HepG2 (cell line): ENCODE data around the gene SUV39H2. TPM values are rescaled to one million over a fixed set of nuclear protein-coding genes. Genes with fewer than 3 reads are reported as not detected.

Experiments
- ATAC-seq: fragments of 200-7000 bp; cut with Tn5 transposase; 3 replicates; pipeline ENCODE4 v1.9.1; 2020; ENCODE audit warnings: mild to moderate bottlenecking, moderate library complexity
- BruUV-seq: library from RNA; stranded (reverse); fragments of 400-500 nt; replicated peaks from 2 replicates; lab custom pipeline; 2021; lab: Mats Ljungman, UMichigan
- CTCF ChIA-PET: fragments of 300-600 bp; formaldehyde crosslinking; extraction: SDS; loops from one replicate; lab custom pipeline; 2021; ENCODE audit warnings: low total read pairs, inconsistent platforms, low intra/inter-chr PET ratio; lab: Yijun Ruan, JAX
- POLR2A ChIA-PET: fragments of 350-600 bp; sonication (Branson Sonifier 250); formaldehyde crosslinking; loops from one replicate; lab custom pipeline; 2020; ENCODE audit warnings: antibody characterized with exemption, inconsistent platforms; lab: Yijun Ruan, JAX
- DNase-seq: peaks from one replicate; pipeline ENCODE4 v3.0.0-alpha.2; 2015; ENCODE audit warnings: low spot score
- FAIRE-seq: peaks from 3 replicates; lab custom pipeline; 2011; peaks lifted over from hg19 to GRCh38; lab: Jason Lieb, UNC
- H2AFZ ChIP-seq: one replicate; pipeline ENCODE4 v1.6.1; 2011; ENCODE audit warnings: low read length, inconsistent platforms
- H3K27ac ChIP-seq: fragments of 300-600 bp; 3 replicates; pipeline ENCODE4 v1.8.0; 2011; ENCODE audit warnings: mixed run types, mild to moderate bottlenecking, mixed read lengths, low read length, inconsistent platforms; ENCODE audit not compliant: insufficient read depth; ENCODE audit errors: extremely low read length
- H3K27me3 ChIP-seq, 2 experiments: fragments of 200-600 bp in 1 of 2; 2 replicates in 1 of 2; 3 replicates in 1 of 2; pipeline versions ENCODE4 v1.6.0 to v1.8.0; 2011; ENCODE audit warnings: low read length in 2 of 2, mild to moderate bottlenecking in 2 of 2, moderate library complexity in 2 of 2, inconsistent platforms in 1 of 2; ENCODE audit not compliant: insufficient read depth in 2 of 2, control insufficient read depth in 1 of 2
- H3K36me3 ChIP-seq, 2 experiments: fragments of 200-600 bp in 1 of 2; replicated peaks in 1 of 2; 2 replicates in 1 of 2; 3 replicates in 1 of 2; pipeline versions ENCODE4 v1.5.1 to v1.8.0; 2011; ENCODE audit warnings: low read length in 2 of 2, inconsistent platforms in 1 of 2; ENCODE audit not compliant: insufficient read depth in 2 of 2, control insufficient read depth in 1 of 2
- H3K4me1 ChIP-seq: 2 replicates; pipeline ENCODE4 v1.5.1; 2012; ENCODE audit warnings: low read length, inconsistent platforms; ENCODE audit not compliant: insufficient read depth
- H3K4me2 ChIP-seq: 2 replicates; pipeline ENCODE4 v1.6.0; 2011; ENCODE audit warnings: low read depth, low read length, inconsistent platforms
- H3K4me3 ChIP-seq, 3 experiments: fragments of 200-600 bp in 1 of 3; sonication (generic), shearing (Covaris generic) in 1 of 3; replicated peaks in 1 of 3; 2 replicates each; pipeline ENCODE4 v1.5.1; 2011 to 2016; ENCODE audit warnings: low read length in 3 of 3, inconsistent platforms in 2 of 3, low read depth in 2 of 3, mild to moderate bottlenecking in 2 of 3, control low read depth in 1 of 3, mixed read lengths in 1 of 3; ENCODE audit not compliant: insufficient read depth in 1 of 3
- H3K79me2 ChIP-seq: one replicate; pipeline ENCODE4 v1.6.1; 2011; ENCODE audit warnings: low read length, inconsistent platforms; ENCODE audit not compliant: insufficient read depth
- H3K9ac ChIP-seq: 2 replicates; pipeline ENCODE4 v1.6.0; 2011; ENCODE audit warnings: mild to moderate bottlenecking, low read depth, low read length, inconsistent platforms; ENCODE audit not compliant: insufficient read depth
- H3K9me3 ChIP-seq: 2 replicates; pipeline ENCODE4 v1.5.1; 2012; ENCODE audit warnings: mild to moderate bottlenecking, low read length
- H4K20me1 ChIP-seq: 2 replicates; pipeline ENCODE4 v1.6.0; 2011; ENCODE audit warnings: inconsistent platforms, mild to moderate bottlenecking, low read length, moderate library complexity; ENCODE audit not compliant: insufficient read depth
- AHR ChIP-seq: IDR thresholded peaks from 2 replicates; pipeline ENCODE4 v1.6.1; 2018; ENCODE audit warnings: missing genetic modification reagents, missing compliant biosample characterization
- FOXA3 ChIP-seq: IDR thresholded peaks from 2 replicates; pipeline ENCODE4 v1.6.1; 2016; ENCODE audit warnings: missing genetic modification reagents, missing compliant biosample characterization
- HOXA3 ChIP-seq: sonication (generic); formaldehyde crosslinking; IDR thresholded peaks from 2 replicates; pipeline ENCODE4 v1.5.0; 2020; ENCODE audit warnings: missing genetic modification reagents
- KDM5B ChIP-seq: sonication (generic); formaldehyde crosslinking; IDR thresholded peaks from 2 replicates; pipeline ENCODE4 v1.4.0; 2020; ENCODE audit warnings: missing genetic modification reagents, mild to moderate bottlenecking, borderline replicate concordance
- PREB ChIP-seq: sonication (generic); formaldehyde crosslinking; IDR thresholded peaks from 2 replicates; pipeline ENCODE4 v1.4.0; 2020; ENCODE audit warnings: missing genetic modification reagents
- SMAD9 ChIP-seq: sonication (generic); formaldehyde crosslinking; IDR thresholded peaks from 2 replicates; pipeline ENCODE4 v1.5.1; 2020; ENCODE audit warnings: mild to moderate bottlenecking, missing genetic modification reagents
- SYNCRIP ChIP-seq: fragments of 200-400 bp; formaldehyde crosslinking; IDR thresholded peaks from 2 replicates; pipeline ENCODE4 v1.6.1; 2018; ENCODE audit warnings: mild to moderate bottlenecking, low read depth, low read length; ENCODE audit not compliant: insufficient read depth
- TRIM22 ChIP-seq: fragments of 450-650 bp; IDR thresholded peaks from 2 replicates; pipeline ENCODE4 v1.6.1; 2017
- U2AF1 ChIP-seq: fragments of 200-400 bp; formaldehyde crosslinking; optimal IDR thresholded peaks from 2 replicates; pipeline ENCODE3; 2017; ENCODE audit warnings: mild to moderate bottlenecking, low read depth, low read length
- XBP1 ChIP-seq: sonication (generic); formaldehyde crosslinking; IDR thresholded peaks from 2 replicates; pipeline ENCODE4 v1.5.0; 2020; ENCODE audit warnings: missing genetic modification reagents
- ZFY ChIP-seq: sonication (generic); formaldehyde crosslinking; IDR thresholded peaks from 2 replicates; pipeline ENCODE4 v1.4.0; 2020; ENCODE audit warnings: missing genetic modification reagents
- ZNF12 ChIP-seq: sonication (generic); formaldehyde crosslinking; IDR thresholded peaks from 2 replicates; pipeline ENCODE4 v1.5.0; 2020; ENCODE audit warnings: missing genetic modification reagents
- ZNF224 ChIP-seq: sonication (generic); formaldehyde crosslinking; IDR thresholded peaks from 2 replicates; pipeline ENCODE4 v1.5.0; 2020; ENCODE audit warnings: mild to moderate bottlenecking, missing genetic modification reagents
- ZNF234 ChIP-seq: sonication (generic); formaldehyde crosslinking; conservative IDR thresholded peaks from 2 replicates; pipeline ENCODE4 v1.5.1; 2020; ENCODE audit warnings: mild to moderate bottlenecking, missing genetic modification reagents
- whole genome bisulfite sequencing: methylation state at CpG from one replicate; pipeline ENCODE4 v1.1.6; 2017; ENCODE audit warnings: low lambda C conversion rate; 5-methylcytosine and 5-hydroxymethylcytosine counted together
- in situ Hi-C: cut with HindIII; loops from 2 replicates; pipeline ENCODE4 v1.10.0; 2017; ENCODE audit warnings: low pct_unique_long_range_greater_than_20kb; ENCODE audit not compliant: extremely low pct_ligation_motif_present
- intact Hi-C: fragments of 100-400 bp; cut with micrococcal nuclease; formaldehyde crosslinking; loops from one replicate; pipeline ENCODE4 v1.10.0; 2022; ENCODE audit not compliant: unreplicated experiment
- polyA plus RNA-seq, 8 experiments: library from polyadenylated mRNA; depleted of rRNA in 3 of 8; stranded (reverse) in 7 of 8; unstranded in 1 of 8; fragments of >200 nt; fragmentation: Illumina TruSeq in 4 of 8; extraction: Trizol in 4 of 8; gene quantifications; 2 replicates each; pipeline versions ENCODE4 v1.2.1 to v1.2.3, GENCODE V29; 2011 to 2016; ENCODE audit warnings: low read depth in 4 of 8, missing spikeins in 1 of 8, mixed read lengths in 1 of 8; ENCODE audit not compliant: insufficient read depth in 1 of 8
- total RNA-seq, 5 experiments: library from RNA; depleted of rRNA; stranded (reverse); fragments of >200 nt; fragmentation: Illumina TruSeq; extraction: Trizol; gene quantifications; 2 replicates each; pipeline ENCODE4 v1.2.3, GENCODE V29; 2016; ENCODE audit warnings: low read depth in 1 of 5
- TF ChIP-seq, protein P1 (sequence below): IDR thresholded peaks from 2 replicates; pipeline ENCODE4 v1.6.1; 2016; ENCODE audit warnings: missing compliant biosample characterization, missing genetic modification reagents, borderline replicate concordance

Gene SUV39H2
- total and polyA plus RNA-seq, 2 of the 13 experiments (the other 11 are each of a cell fraction or from before 2014, with no cell fraction given): 9.0 to 44.3 TPM

- no peak overlapping the region for H3K27ac ChIP-seq
- TF ChIP-seq SMAD9: no peak
- TF ChIP-seq SYNCRIP: no peak
- TF ChIP-seq, protein P1, sequence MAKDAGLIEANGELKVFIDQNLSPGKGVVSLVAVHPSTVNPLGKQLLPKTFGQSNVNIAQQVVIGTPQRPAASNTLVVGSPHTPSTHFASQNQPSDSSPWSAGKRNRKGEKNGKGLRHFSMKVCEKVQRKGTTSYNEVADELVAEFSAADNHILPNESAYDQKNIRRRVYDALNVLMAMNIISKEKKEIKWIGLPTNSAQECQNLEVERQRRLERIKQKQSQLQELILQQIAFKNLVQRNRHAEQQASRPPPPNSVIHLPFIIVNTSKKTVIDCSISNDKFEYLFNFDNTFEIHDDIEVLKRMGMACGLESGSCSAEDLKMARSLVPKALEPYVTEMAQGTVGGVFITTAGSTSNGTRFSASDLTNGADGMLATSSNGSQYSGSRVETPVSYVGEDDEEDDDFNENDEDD (CRISPR knock-in tag): no peak
- TF ChIP-seq ZFY (CRISPR knock-in tag): no peak
- TF ChIP-seq TRIM22: no peak
- TF ChIP-seq KDM5B (CRISPR knock-in tag): no peak
- no peak for TF ChIP-seq ZNF12 (CRISPR knock-in tag)
- no peak for TF ChIP-seq AHR (CRISPR knock-in tag)
- TF ChIP-seq FOXA3 (CRISPR knock-in tag): no peak
- no peak for TF ChIP-seq U2AF1
- no peak for TF ChIP-seq PREB (CRISPR knock-in tag)
- TF ChIP-seq XBP1 (CRISPR knock-in tag): no peak
- TF ChIP-seq ZNF224 (CRISPR knock-in tag): no peak
- no peak for TF ChIP-seq HOXA3
- no peak for TF ChIP-seq ZNF234 (CRISPR knock-in tag)
- no peak overlapping the region for H3K9ac ChIP-seq
- ATAC-seq (no peak), DNase-seq (no peak), FAIRE-seq (no peak)
- in situ Hi-C loops (no loop called here), intact Hi-C loops (no loop called here)
- POLR2A ChIA-PET: no interaction called here
- CTCF ChIA-PET: no interaction called here
- no peak overlapping the region for H2AFZ ChIP-seq
- peaks cover 11 to 59% of the 10 kb centered on the region in 2 experiments for H3K36me3 ChIP-seq
- no TSS peak for BruUV-seq
- H3K9me3 ChIP-seq: peaks cover 21% of the 10 kb centered on the region
- no peak overlapping the region for H3K4me2 ChIP-seq
- H4K20me1 ChIP-seq: no peaks in the 10 kb centered on the region
- no peaks in the 10 kb centered on the region for H3K79me2 ChIP-seq
- H3K4me1 ChIP-seq: no peaks in the 10 kb centered on the region
- H3K27me3 ChIP-seq: no peaks in the 10 kb centered on the region
- 99% methylated on average over 2 of the region's 2 CpGs for WGBS
- H3K4me3 ChIP-seq: no peak overlapping the region
These were observed 37.9 kb downstream of the SUV39H2 start for GRCh38 chr10:14916600-14916999.
